Liver (tissue), 9 donors: ENCODE data around the gene PAMR1. TPM values are rescaled to one million over a fixed set of nuclear protein-coding genes. Genes with fewer than 3 reads are reported as not detected.
A peak's percentile ranks its signal among the peaks of the same experiment; 100 is the strongest.

Experiments used
- DNase-seq: peaks from one replicate; pipeline ENCODE4 v3.0.0-alpha.2; 2017; ENCODE audit warnings: low spot score
- H3K27ac ChIP-seq, 2 donors: one replicate each; pipeline ENCODE4 v1.7.0; 2013; ENCODE audit warnings: inconsistent platforms in 2 of 2, low read length in 2 of 2, control low read depth in 1 of 2, low read depth in 1 of 2, mild to moderate bottlenecking in 1 of 2
- H3K27me3 ChIP-seq, 4 donors: one replicate each; pipeline versions ENCODE4 v1.6.1 to v1.7.0; 2013; ENCODE audit warnings: low read length in 3 of 4, inconsistent platforms in 1 of 4, mild to moderate bottlenecking in 1 of 4, moderate library complexity in 1 of 4; ENCODE audit not compliant: control insufficient read depth in 4 of 4, insufficient read depth in 4 of 4
- H3K36me3 ChIP-seq, 4 donors: one replicate each; pipeline versions ENCODE4 v1.6.1 to v1.7.0; 2013; ENCODE audit warnings: low read length in 3 of 4, mild to moderate bottlenecking in 3 of 4, low read depth in 1 of 4, moderate library complexity in 1 of 4; ENCODE audit not compliant: control insufficient read depth in 4 of 4, insufficient read depth in 3 of 4
- H3K4me1 ChIP-seq, 4 donors: one replicate each; pipeline versions ENCODE4 v1.6.1 to v1.7.0; 2013; ENCODE audit warnings: low read length in 3 of 4, mild to moderate bottlenecking in 3 of 4, moderate library complexity in 1 of 4; ENCODE audit not compliant: control insufficient read depth in 4 of 4, insufficient read depth in 4 of 4
- H3K4me3 ChIP-seq, 3 donors: one replicate each; pipeline versions ENCODE4 v1.6.1 to v1.7.0; 2013; ENCODE audit warnings: low read length in 3 of 3, control low read depth in 1 of 3, low read depth in 1 of 3, mild to moderate bottlenecking in 1 of 3
- H3K9ac ChIP-seq, 2 donors: one replicate each; pipeline ENCODE4 v1.7.0; 2013; ENCODE audit warnings: low read length in 2 of 2, mild to moderate bottlenecking in 2 of 2, moderate library complexity in 2 of 2, control low read depth in 1 of 2, low read depth in 1 of 2
- H3K9me3 ChIP-seq, 4 donors: one replicate each; pipeline versions ENCODE4 v1.6.1 to v1.7.0; 2013; ENCODE audit warnings: low read length in 3 of 4; ENCODE audit not compliant: control insufficient read depth in 4 of 4
- CTCF ChIP-seq: fragments of 150-350 bp; IDR thresholded peaks from 2 replicates; pipeline ENCODE4 v1.5.1; 2017; ENCODE audit warnings: improper control_type of control experiment, low read depth, low read length; ENCODE audit not compliant: missing input control
- FOXA1 ChIP-seq: IDR thresholded peaks from 2 replicates; pipeline ENCODE4 v1.6.1; 2016; ENCODE audit warnings: antibody characterized with exemption
- FOXA2 ChIP-seq: IDR thresholded peaks from 2 replicates; pipeline ENCODE4 v1.6.1; 2016; ENCODE audit warnings: antibody characterized with exemption
- GABPA ChIP-seq, 2 donors: IDR thresholded peaks in 1 of 2; conservative IDR thresholded peaks in 1 of 2; 2 replicates each; pipeline ENCODE4 v1.6.1; 2016; ENCODE audit warnings: antibody characterized with exemption in 2 of 2, mild to moderate bottlenecking in 1 of 2, moderate library complexity in 1 of 2
- HNF4A ChIP-seq, 2 donors: conservative IDR thresholded peaks; 2 replicates each; pipeline ENCODE4 v1.6.1; 2016; ENCODE audit warnings: antibody characterized with exemption in 2 of 2, mild to moderate bottlenecking in 2 of 2
- HNF4G ChIP-seq: IDR thresholded peaks from 2 replicates; pipeline ENCODE4 v1.6.1; 2016; ENCODE audit warnings: antibody characterized with exemption
- JUND ChIP-seq, 2 donors: IDR thresholded peaks; 2 replicates each; pipeline ENCODE4 v1.6.1; 2016; ENCODE audit warnings: antibody characterized with exemption in 2 of 2
- MAX ChIP-seq: IDR thresholded peaks from 2 replicates; pipeline ENCODE4 v1.6.1; 2016; ENCODE audit warnings: antibody characterized with exemption
- NR2F2 ChIP-seq: IDR thresholded peaks from 2 replicates; pipeline ENCODE4 v1.6.1; 2016; ENCODE audit warnings: antibody characterized with exemption
- RXRA ChIP-seq, 2 donors: IDR thresholded peaks; 2 replicates each; pipeline ENCODE4 v1.6.1; 2017 to 2018; ENCODE audit warnings: antibody characterized with exemption in 2 of 2, mild to moderate bottlenecking in 1 of 2
- SP1 ChIP-seq: IDR thresholded peaks from 2 replicates; pipeline ENCODE4 v1.6.1; 2018; ENCODE audit warnings: antibody characterized with exemption, mild to moderate bottlenecking
- TAF1 ChIP-seq: conservative IDR thresholded peaks from 2 replicates; pipeline ENCODE4 v1.6.1; 2016; ENCODE audit warnings: antibody characterized with exemption, mild to moderate bottlenecking
- WGBS: extraction: QIAGEN DNeasy Blood & Tissue Kit; methylation state at CpG from one replicate; pipeline ENCODE4 v1.1.7; 2013; 5-methylcytosine and 5-hydroxymethylcytosine counted together
- polyA plus RNA-seq, 2 donors: library from polyadenylated mRNA; stranded (reverse) in 1 of 2; unstranded in 1 of 2; fragments of 200-250 nt in 1 of 2; fragments of >200 nt in 1 of 2; fragmentation: Nextera tagmentation in 1 of 2; extraction: Ambion mirVana in 1 of 2; gene quantifications; one replicate each; pipeline versions ENCODE4 v1.2.1 to v1.2.3, GENCODE V29; 2013 to 2015
- total RNA-seq, 2 donors: library from RNA; depleted of rRNA; stranded (reverse); fragments of >200 nt; gene quantifications; one replicate each; pipeline ENCODE4 v1.2.3, GENCODE V29; 2014
- TF ChIP-seq, protein P1 (sequence below): IDR thresholded peaks from 2 replicates; pipeline ENCODE4 v1.6.1; 2016; ENCODE audit warnings: antibody characterized with exemption
- TF ChIP-seq, protein P2 (sequence below): IDR thresholded peaks from 2 replicates; pipeline ENCODE4 v1.6.1; 2016; ENCODE audit warnings: antibody characterized with exemption
- donor health status: healthy.
- donor health status: healthy.
- donor health status: healthy.
- donor health status: healthy.
- donor health status: healthy.

PAMR1 gene
- total and polyA plus RNA-seq, 4 donors, result 2.0 to 5.0 (median 2.8) TPM

DNA sequence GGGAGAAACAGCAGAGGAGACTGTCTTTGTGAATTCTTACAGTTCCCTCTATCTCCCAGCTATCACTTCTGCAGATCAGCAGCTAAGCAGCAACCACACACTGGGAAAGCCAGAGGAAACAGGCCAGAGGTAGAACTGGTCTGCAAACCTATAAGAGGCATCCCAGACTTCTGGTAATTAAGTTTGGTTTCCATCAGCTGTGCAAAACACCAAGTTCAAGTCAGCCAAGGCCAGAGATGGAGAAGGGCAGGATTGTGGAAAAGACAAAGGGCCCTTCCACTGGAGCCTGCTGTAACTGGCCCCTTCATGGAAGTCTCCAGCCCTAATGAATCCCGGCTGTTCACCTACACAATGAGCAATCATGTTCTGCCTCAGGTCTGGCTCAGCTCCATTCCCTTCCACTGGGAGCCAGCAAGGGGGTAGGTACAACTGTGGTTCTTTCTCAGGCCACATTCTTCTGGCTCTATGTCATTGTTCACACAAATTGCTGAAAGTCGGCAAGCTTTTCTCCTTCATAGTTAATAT is 4.6 kb upstream of the PAMR1 start:
- no peak overlapping the region for H3K4me3 ChIP-seq
- 59% methylated on average over 2 of the region's 2 CpGs for WGBS
- no peaks in the 10 kb centered on the region for H3K4me1 ChIP-seq
- no peaks in the 10 kb centered on the region for H3K9me3 ChIP-seq
- DNase-seq, result no peak
- H3K27ac ChIP-seq, result no peak overlapping the region
- no peak for TF ChIP-seq HNF4G
- H3K9ac ChIP-seq, result no peak overlapping the region
- H3K36me3 ChIP-seq, result no peaks in the 10 kb centered on the region
- peaks cover 0 to under 1% (median 0%) of the 10 kb centered on the region in 4 donors for H3K27me3 ChIP-seq

DNA sequence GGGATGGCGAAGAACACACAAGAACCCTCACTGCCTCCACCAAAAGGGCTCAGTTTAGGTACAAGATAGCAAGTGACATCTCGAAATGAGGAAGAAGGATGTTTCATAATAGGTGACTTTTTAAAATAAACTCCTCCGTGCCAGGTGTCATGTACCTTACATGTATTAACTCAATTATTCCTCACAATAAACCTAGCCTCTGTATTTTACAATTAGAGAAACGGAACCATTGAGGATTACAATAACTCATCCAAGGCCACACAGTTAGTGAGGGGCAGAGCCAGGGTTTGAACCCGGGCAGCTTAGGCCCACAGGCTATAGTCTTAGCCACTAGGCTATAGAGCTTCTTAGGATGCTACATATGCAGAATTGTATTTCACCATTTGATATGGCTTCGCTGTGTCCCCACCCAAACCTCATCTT is 965 bp upstream of the PAMR1 start:
- no peaks in the 10 kb centered on the region for H3K4me1 ChIP-seq
- peaks cover 0 to 9% (median 3%) of the 10 kb centered on the region in 4 donors for H3K27me3 ChIP-seq
- no peaks in the 10 kb centered on the region for H3K9me3 ChIP-seq
- DNase-seq, result no peak
- no peaks in the 10 kb centered on the region for H3K36me3 ChIP-seq
- WGBS, result 52% methylated on average over 6 of the region's 6 CpGs
- TF ChIP-seq CTCF, result no peak
- TF ChIP-seq, protein P1, sequence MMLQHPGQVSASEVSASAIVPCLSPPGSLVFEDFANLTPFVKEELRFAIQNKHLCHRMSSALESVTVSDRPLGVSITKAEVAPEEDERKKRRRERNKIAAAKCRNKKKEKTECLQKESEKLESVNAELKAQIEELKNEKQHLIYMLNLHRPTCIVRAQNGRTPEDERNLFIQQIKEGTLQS, result peak; percentile 70
- no peak overlapping the region for H3K4me3 ChIP-seq
- H3K9ac ChIP-seq, result no peak overlapping the region
- H3K27ac ChIP-seq, result no peak overlapping the region

GRCh38 chr11:35524780-35525179 is 636 bp downstream of the PAMR1 start:
- TF ChIP-seq MAX (no peak), HNF4G (no peak), FOXA1 (no peak), JUND (IDR thresholded peaks at IDR 0.05) (no peak), NR2F2 (no peak)
- H3K27ac ChIP-seq, result peak overlapping the region; percentile 25 to 69
- no peak overlapping the region for H3K4me3 ChIP-seq
- 47% methylated on average over 4 of the region's 4 CpGs for WGBS
- no peaks in the 10 kb centered on the region for H3K36me3 ChIP-seq
- H3K9me3 ChIP-seq, result no peaks in the 10 kb centered on the region
- no peaks in the 10 kb centered on the region for H3K4me1 ChIP-seq
- peaks cover 0 to 9% (median 5%) of the 10 kb centered on the region in 4 donors for H3K27me3 ChIP-seq
- H3K9ac ChIP-seq, result no peak overlapping the region
- DNase-seq, result no peak

GRCh38 chr11:35523861-35524260 is 1.6 kb downstream of the PAMR1 start:
- Histone ChIP-seq H3K4me1 (no peaks in the 10 kb centered on the region), H3K27me3 (peaks cover 0 to 9% (median 5%) of the 10 kb centered on the region in 4 donors), H3K27ac (peak overlapping the region; percentile 25 to 69), H3K9me3 (no peaks in the 10 kb centered on the region), H3K4me3 (no peak overlapping the region), H3K9ac (no peak overlapping the region), H3K36me3 (no peaks in the 10 kb centered on the region)
- TF ChIP-seq NR2F2, result no peak
- TF ChIP-seq, protein P2, sequence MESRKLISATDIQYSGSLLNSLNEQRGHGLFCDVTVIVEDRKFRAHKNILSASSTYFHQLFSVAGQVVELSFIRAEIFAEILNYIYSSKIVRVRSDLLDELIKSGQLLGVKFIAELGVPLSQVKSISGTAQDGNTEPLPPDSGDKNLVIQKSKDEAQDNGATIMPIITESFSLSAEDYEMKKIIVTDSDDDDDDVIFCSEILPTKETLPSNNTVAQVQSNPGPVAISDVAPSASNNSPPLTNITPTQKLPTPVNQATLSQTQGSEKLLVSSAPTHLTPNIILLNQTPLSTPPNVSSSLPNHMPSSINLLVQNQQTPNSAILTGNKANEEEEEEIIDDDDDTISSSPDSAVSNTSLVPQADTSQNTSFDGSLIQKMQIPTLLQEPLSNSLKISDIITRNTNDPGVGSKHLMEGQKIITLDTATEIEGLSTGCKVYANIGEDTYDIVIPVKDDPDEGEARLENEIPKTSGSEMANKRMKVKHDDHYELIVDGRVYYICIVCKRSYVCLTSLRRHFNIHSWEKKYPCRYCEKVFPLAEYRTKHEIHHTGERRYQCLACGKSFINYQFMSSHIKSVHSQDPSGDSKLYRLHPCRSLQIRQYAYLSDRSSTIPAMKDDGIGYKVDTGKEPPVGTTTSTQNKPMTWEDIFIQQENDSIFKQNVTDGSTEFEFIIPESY, result no peak
- no peak for TF ChIP-seq TAF1
- TF ChIP-seq HNF4A (conservative IDR thresholded peaks at IDR 0.05), result no peak
- TF ChIP-seq, protein P1, result no peak
- no peak for TF ChIP-seq RXRA (IDR thresholded peaks at IDR 0.05)
- TF ChIP-seq FOXA2, result no peak
- TF ChIP-seq GABPA (IDR thresholded peaks at IDR 0.05 in 1 of 2, conservative IDR thresholded peaks at IDR 0.05 in 1 of 2), result no peak
- no peak for TF ChIP-seq CTCF
- TF ChIP-seq SP1, result no peak
- no peak for TF ChIP-seq FOXA1
- TF ChIP-seq HNF4G, result no peak
- DNase-seq, result no peak
- 67% methylated on average over 5 of the region's 5 CpGs for WGBS
